NCI-H524 treated with DMSO at 0.1 percent for 48 hours (cell line): Measurements from ENCODE around the gene TEDC2.

ENCODE experiments used
- DNase-seq: peaks from one replicate; lab custom pipeline; 2025; lab: John Stamatoyannopoulos, UW

The TEDC2 gene

DNA sequence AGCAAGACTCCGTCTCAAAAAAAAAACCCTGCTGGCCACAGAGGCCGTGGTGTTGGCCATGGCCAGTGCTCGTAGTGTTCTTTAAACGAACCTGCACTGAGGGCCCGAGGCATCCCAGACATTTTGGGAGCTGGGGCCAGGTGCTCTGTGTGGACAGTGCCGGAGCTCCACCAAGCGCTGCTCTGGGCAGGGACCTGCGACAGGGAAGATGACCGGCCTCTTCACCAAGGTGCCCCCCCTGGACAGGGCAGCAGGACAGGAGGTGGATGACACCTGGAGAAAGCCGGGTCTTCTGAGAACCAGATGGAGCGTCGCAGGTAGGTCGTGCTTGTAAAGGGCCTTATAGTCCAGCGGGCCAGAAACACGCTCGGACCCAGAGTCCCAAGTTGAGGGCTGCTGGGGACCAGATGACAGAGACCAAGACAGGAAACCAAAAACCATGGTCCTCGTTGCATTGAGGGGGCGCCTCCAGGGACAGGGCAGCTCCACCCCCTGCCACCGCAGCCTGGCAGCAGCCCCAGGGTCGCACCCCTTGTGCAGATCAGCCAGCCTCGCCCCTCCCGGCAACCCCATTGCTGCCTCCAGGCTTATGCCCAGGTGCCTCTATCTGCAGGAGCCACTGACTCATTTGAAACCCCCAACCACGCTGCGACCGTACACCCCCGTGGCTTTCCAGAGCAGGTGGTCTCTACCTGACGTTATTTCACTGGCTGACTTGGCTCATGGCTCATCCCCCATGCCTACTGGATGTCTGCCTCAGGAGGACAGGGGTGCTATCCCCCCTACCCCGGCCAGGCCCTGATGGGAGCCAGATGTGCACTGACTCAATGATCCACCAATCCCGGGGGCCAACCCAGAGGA, 7.0 kb downstream of the TEDC2 start:
- DNase-seq = no peak

DNA sequence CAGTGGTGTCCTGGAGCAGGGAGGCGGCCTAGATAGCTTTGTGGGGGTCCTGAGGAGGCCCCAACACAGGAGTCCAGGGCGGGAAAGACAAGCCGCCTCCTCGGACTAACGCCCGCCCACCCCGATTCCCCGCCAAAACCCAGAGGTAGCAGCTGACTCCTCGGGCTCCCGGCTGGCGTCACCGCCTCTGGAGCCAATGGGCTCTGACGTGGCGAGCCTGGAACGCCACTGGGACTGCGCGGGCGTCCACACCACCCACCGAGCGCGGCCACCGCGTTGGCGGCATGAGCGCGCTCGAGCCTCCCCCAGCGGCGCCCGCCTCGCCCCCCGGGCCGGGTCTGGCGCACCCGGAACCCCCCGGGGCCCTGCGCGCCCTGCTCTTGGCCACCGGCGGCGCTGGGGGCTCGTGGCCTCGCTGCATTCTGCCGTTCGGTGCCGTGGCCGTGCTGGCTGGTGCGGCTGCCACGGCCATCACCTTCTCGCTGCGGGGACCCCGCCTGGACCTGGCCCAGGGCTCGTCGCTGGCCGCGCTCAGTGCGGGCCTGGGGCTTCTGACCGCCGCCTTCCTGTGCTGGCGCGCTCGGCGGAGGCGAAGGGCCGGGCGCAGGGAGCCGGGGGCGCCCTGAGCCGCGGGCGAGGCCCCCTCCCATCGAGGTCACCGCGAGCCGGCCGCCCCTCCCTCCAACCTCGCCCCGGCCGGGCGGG, 7.8 kb downstream of the TEDC2 start:
- DNase-seq = peak; percentile 69

DNA sequence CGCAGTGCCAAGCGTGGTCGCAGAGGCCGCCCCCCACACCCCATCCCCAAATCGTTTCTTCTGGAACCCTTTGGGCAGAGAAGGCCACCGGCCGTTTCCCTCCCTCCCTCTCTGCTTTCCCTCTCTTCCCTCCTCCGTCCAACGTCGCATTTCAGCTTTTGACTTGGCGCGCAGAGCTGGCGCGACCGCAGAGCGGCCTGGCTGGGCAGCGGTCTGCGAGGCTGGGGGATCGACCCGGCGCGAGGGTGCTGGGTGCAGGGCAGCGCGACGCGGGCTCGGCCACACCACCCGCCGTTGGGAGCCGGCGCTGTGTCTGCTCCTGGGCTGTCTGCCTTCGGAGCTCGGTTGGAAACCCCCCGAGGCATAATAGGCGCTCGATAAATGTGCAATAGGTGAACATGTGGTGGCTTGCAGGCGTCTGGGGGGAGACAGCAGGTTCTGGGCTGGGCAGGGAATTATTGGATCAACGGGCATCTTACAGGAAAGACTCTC, 8.4 kb downstream of the TEDC2 start:
- DNase-seq = peak; percentile 94

DNA sequence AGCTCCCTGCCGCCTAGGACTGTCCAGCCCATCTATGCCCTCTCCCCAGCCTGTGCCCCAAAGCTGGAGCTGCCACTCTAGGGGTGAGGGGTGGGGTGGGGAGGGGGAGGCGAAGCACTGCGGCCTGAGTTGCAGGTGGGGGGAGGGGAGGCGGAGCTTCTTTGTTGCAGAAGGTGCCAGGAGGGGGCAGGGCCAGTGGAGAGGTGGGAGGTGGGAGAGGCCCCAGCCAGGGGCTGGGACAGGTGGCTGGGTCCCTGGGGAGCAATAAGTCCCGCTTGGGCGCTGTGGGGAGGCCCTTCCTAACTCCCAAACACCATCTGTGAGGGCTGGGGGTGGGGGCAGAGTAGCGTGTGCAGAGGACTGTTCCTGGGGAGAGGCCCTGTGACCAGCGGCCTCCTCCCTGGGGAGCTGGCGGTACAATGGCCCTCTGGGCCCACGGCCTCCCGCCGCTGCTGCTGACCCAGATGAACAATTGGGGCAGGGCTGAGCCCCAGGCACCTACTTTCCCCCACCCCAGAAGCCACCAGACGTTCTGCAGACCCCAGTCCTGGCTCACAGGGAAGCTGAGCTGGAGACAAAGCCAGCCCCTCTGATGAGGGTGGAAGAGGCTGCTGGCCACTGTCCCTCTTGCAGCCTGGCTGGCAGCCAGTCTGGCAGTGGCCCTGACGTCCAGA, 9.0 kb downstream of the TEDC2 start:
- peak; percentile 94 for DNase-seq

- no peak for DNase-seq
These were observed 9.7 kb downstream of the TEDC2 start for GRCh38 chr16:2469399-2470233.

DNA sequence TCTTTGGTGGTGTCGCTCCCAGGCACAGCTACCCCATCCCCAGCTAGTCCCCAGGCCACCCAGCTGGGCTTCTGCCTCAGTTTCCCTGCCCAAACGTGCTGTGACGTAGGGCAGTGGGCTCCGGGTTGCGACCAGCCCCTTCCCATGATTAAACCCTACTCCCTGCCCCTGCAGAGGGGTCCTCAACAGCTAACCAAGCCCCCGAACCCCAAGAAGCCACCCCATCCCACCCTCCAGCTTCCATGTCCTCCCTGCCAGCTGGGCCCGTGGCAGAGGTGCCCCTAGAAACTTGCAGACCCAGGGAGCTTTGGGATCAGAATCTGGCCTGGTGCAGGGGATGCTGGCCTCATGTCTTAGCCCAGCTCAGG, 10.3 kb downstream of the TEDC2 start:
- DNase-seq = no peak

- DNase-seq = peak; percentile 93
These were observed 10.7 kb downstream of the TEDC2 start for GRCh38 chr16:2470603-2471015.

GRCh38 chr16:2471016-2471652, 11.2 kb downstream of the TEDC2 start, which contains the start of gene NTN3:
NTN3 (plus strand) TSS chr16:2471297; CDS start chr16:2471702, 405 bp downstream.
- peak; percentile 83 for DNase-seq

- no peak for DNase-seq
These were observed 12.0 kb downstream of the TEDC2 start for GRCh38 chr16:2471653-2472487.

DNA sequence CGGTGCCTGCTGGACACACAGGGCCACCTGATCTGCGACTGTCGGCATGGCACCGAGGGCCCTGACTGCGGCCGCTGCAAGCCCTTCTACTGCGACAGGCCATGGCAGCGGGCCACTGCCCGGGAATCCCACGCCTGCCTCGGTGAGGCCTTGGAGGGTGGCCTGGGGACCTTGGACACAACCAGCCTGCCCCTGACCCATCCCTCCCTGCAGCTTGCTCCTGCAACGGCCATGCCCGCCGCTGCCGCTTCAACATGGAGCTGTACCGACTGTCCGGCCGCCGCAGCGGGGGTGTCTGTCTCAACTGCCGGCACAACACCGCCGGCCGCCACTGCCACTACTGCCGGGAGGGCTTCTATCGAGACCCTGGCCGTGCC, 12.6 kb downstream of the TEDC2 start:
- DNase-seq = no peak

DNA sequence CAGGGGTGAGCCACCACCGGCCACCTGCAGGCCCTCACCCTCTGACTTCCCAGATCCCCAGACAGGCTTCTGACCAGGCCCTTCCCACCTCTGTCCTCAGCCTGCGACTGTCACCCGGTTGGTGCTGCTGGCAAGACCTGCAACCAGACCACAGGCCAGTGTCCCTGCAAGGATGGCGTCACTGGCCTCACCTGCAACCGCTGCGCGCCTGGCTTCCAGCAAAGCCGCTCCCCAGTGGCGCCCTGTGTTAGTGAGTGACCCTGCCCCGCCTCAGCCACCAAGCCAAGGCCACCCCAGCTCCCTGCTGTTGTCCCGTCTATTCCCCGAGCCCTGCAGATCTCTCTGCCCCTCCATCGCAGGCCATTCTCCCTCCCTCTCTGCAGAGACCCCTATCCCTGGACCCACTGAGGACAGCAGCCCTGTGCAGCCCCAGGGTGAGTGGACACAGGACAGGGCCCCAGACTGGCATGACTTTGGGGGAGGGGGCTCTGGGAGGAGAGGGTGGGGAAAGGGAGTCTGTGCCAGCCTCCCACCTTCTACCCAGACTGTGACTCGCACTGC, 13.1 kb downstream of the TEDC2 start:
- no peak for DNase-seq

- no peak for DNase-seq
These were observed 13.6 kb downstream of the TEDC2 start for GRCh38 chr16:2473446-2473926.

DNA sequence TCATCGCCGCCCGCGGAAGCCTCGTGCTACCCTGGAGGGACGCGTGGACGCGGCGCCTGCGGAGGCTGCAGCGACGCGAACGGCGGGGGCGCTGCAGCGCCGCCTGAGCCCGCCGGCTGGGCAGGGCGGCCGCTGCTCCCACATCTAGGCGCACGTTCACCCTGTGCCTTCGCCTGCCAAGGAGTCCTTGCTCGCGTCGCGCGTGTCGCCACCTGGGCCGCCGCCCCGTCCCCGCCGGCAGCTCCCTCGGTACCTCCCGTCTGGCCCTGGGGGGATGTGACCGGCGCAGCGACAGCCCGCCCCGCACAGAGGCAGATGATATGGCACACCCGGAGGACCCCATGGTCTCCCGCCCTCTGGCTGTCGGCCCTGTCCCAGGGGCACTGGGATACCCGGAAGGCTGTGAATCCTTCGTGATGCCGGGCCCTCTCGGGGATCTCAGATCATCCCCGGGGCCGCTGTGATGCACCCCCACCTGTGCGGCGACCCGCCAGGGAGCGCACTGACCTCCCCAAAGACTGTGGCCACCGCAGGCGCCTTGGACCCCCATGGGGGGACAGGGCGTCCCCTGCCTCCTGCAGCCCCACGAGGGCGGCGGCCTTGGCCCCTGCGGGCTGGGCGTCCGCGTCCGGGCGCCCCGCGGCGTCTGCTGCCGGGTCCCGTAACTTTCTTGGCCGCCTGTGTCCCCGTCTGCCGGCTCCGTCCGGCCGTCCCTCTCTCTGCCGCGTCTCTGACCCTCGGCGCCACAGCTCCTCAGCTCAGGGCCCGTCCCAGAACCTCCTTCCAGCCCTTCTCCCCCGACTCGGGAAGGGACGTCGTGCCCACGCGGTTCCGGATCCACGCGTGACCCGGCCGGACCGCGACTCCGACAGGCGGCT, 14.3 kb downstream of the TEDC2 start:
- no peak for DNase-seq

DNA sequence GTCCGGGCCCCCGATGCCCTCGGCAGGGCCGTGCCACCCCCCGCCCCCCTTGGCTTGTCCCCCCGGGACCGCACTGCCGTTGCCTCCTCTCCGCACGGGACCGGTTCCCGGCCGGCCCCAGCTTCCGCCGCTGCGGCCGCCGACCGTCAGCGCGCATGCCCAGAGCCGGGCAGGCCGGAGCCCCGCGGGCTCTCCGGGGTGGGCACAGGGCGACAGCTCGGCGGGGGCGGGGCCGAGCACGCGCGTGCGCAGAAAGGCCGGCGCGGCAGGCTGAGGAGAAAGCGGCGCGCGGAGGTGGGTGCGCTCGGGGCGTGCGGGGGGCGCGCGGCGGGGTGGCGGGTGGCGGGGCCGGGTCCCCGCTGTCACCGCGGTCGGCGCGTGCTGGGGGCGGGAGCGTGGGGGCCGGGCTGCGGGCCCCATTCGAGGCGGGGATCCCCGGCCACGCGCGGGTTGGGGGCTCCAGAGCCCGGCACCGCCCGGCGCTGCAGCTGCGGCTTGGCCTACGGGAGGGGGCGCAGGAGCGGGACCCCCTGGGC, 15.0 kb downstream of the TEDC2 start, which contains the start of gene TBC1D24:
TBC1D24 (plus strand) TSS at position 251 of the 536 bp plus-strand sequence. CDS start 21,022 bp downstream, outside the sequence.
- DNase-seq = no peak

GRCh38 chr16:2475413-2476344, 15.8 kb downstream of the TEDC2 start:
- no peak for DNase-seq

DNA sequence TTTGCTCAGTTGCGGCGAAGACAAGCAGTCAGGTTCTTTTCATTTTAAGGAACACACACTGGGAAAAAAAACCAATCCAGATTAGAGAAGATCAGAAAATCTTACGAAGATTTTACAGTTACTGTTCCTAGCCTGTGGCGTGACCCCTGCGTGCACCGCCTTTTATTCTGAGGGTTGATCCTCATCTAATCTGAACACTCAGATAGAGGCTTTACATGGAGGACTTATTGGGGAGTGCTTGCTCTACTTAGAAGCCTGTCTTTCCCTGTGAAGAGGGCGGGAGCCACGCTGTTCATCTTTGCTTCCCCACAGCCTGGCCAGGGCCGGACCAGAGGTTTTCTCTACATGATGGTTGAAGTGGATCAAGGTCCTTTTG, 16.4 kb downstream of the TEDC2 start:
- DNase-seq = no peak

- no peak for DNase-seq
These were observed 16.8 kb downstream of the TEDC2 start for GRCh38 chr16:2476741-2477140.
